SU-DHL-6 (cell line): Measurements from ENCODE around the gene SLC25A44.

ENCODE experiments used
- EZH2phosphoT487 ChIP-seq: fragments of 200-600 bp; sonication (generic), shearing (Covaris generic); conservative IDR thresholded peaks from 2 replicates; pipeline ENCODE4 v1.6.1; 2018; ENCODE audit warnings: mild to moderate bottlenecking, antibody characterized with exemption, low read length, moderate library complexity, mixed read lengths
- TF ChIP-seq, protein P1 (sequence below): fragments of 200-600 bp; sonication (generic); IDR thresholded peaks from one replicate; pipeline ENCODE4 v1.5.1; 2017; ENCODE audit warnings: antibody characterized with exemption, mild to moderate bottlenecking, low read length, moderate library complexity; ENCODE audit not compliant: insufficient read depth, poor library complexity, severe bottlenecking

DNA sequence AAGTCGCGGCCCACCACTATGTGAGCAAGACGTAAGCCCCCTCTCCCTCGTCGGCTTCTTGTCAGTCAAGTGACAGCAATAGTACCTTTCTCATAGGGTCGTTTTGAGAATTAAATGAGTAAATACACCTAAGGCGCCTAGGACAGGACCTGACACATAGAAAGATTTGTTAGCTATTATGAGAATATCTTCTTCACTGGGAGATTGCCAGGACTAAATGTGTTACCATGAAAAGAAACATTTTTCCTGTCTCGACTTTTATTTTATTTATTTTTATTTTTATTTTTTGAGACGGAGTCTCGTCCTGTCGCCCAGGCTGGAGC lies 19.7 kb downstream of the SLC25A44 start:
- TF ChIP-seq, protein P1, sequence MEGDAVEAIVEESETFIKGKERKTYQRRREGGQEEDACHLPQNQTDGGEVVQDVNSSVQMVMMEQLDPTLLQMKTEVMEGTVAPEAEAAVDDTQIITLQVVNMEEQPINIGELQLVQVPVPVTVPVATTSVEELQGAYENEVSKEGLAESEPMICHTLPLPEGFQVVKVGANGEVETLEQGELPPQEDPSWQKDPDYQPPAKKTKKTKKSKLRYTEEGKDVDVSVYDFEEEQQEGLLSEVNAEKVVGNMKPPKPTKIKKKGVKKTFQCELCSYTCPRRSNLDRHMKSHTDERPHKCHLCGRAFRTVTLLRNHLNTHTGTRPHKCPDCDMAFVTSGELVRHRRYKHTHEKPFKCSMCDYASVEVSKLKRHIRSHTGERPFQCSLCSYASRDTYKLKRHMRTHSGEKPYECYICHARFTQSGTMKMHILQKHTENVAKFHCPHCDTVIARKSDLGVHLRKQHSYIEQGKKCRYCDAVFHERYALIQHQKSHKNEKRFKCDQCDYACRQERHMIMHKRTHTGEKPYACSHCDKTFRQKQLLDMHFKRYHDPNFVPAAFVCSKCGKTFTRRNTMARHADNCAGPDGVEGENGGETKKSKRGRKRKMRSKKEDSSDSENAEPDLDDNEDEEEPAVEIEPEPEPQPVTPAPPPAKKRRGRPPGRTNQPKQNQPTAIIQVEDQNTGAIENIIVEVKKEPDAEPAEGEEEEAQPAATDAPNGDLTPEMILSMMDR: no peak
- TF ChIP-seq EZH2phosphoT487: no peak
